Measurements from ENCODE around the gene VPS54. TPM values are rescaled to one million over a fixed set of nuclear protein-coding genes. Genes with fewer than 3 reads are reported as not detected.

Gene VPS54
- 24.3 and 29.5 TPM in 2 replicates for total RNA-seq

GRCh38 chr2:64019083-64019974, at the start of gene VPS54:
Gene VPS54 (minus strand): TSS chr2:64019428. CDS start chr2:63983999, 35,429 bp downstream.

Other genes starting within 250 kb of the VPS54 start
- gene UGP2, start 177.5 kb downstream of the VPS54 start, total RNA-seq, result 245 and 383 TPM in 2 replicates
- gene PELI1, start 125.0 kb upstream of the VPS54 start, total RNA-seq, result 6.5 and 13.6 TPM in 2 replicates